Measurements from ENCODE around the gene WDR7. TPM values are rescaled to one million over a fixed set of nuclear protein-coding genes. Genes with fewer than 3 reads are reported as not detected.

The WDR7 gene
- polyA plus RNA-seq, 2 of the 4 experiments (the other 2 are of a cell fraction): 4.2 to 7.0 TPM

GRCh38 chr18:56678836-56679565 is 27.8 kb downstream of the WDR7 start:
- ChIA-PET CTCF (no interaction called here), POLR2A (no interaction called here)
- TF ChIP-seq FOXS1 (CRISPR knock-in tag; IDR thresholded peaks at IDR 0.05): no peak
- TF ChIP-seq PHF8 (IDR thresholded peaks at IDR 0.05; ENCODE audit: borderline replicate concordance, low read depth): no peak
- no peak for TF ChIP-seq HEYL (CRISPR knock-in tag; IDR thresholded peaks at IDR 0.05)
- no peak for TF ChIP-seq CBX8 (IDR thresholded peaks at IDR 0.05)
- no peak for TF ChIP-seq MAFK (IDR thresholded peaks at IDR 0.05; ENCODE audit: partially characterized antibody)
- TF ChIP-seq, protein P1, sequence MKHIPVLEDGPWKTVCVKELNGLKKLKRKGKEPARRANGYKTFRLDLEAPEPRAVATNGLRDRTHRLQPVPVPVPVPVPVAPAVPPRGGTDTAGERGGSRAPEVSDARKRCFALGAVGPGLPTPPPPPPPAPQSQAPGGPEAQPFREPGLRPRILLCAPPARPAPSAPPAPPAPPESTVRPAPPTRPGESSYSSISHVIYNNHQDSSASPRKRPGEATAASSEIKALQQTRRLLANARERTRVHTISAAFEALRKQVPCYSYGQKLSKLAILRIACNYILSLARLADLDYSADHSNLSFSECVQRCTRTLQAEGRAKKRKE (CRISPR knock-in tag; IDR thresholded peaks at IDR 0.05; ENCODE audit: low read depth): no peak
- no peak for TF ChIP-seq KDM5A (IDR thresholded peaks at IDR 0.05)
- no peak for TF ChIP-seq KDM1A (IDR thresholded peaks at IDR 0.05; ENCODE audit: low read depth)
- TF ChIP-seq ELK1 (IDR thresholded peaks at IDR 0.05; ENCODE audit: low read depth, low read length): no peak
- no peak for TF ChIP-seq JUNB (IDR thresholded peaks at IDR 0.05)
- TF ChIP-seq ZFP36 (IDR thresholded peaks at IDR 0.05; ENCODE audit: borderline replicate concordance, partially characterized antibody): no peak
- TF ChIP-seq CTCF (IDR thresholded peaks at IDR 0.05): no peak
- no peak for TF ChIP-seq CHD2 (IDR thresholded peaks at IDR 0.05; ENCODE audit: low read length, partially characterized antibody)
- Histone ChIP-seq H3K27ac (no peak overlapping the region), H3K4me3 (no peak overlapping the region), H3K9me3 (no peaks in the 10 kb centered on the region), H3K4me1 (no peaks in the 10 kb centered on the region), H3K4me2 (no peak overlapping the region)
- ATAC-seq: no peak
- no peak for DNase-seq (ENCODE audit: low read depth in 1 of 2, low spot score in 1 of 2)
- WGBS (ENCODE audit: missing lambda C conversion rate): 77% methylated on average over 3 of the region's 4 CpGs
- no peak for FAIRE-seq

DNA sequence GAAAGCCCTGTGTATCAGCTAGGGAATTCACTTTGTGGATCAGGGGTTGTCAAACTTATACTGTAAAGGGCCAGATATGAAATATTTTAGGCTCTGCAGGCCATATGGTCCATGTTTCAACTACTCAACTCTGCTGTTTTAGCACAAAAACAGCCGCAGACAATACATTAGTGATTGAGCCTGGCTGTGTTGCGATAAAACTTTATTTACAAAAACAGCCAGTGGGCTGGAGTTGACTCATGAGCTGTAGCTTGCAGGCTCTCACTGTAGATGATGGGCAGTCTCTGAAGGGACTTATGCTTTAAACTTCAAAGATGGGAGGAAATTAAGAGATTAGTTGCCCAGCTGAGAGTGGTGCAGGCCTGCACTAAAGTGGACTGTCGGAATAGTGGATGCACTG is 33.1 kb downstream of the WDR7 start:
- FAIRE-seq (no peak), ATAC-seq (no peak), DNase-seq (ENCODE audit: low read depth in 1 of 2, low spot score in 1 of 2) (no peak)
- ChIA-PET POLR2A (no interaction called here), CTCF (no interaction called here)
- Histone ChIP-seq H3K4me3 (no peak overlapping the region), H3K4me1 (no peaks in the 10 kb centered on the region), H3K4me2 (no peak overlapping the region), H3K9me3 (no peaks in the 10 kb centered on the region), H3K27ac (no peak overlapping the region)
- TF ChIP-seq RFX5 (IDR thresholded peaks at IDR 0.05): no peak
- TF ChIP-seq BHLHE40 (IDR thresholded peaks at IDR 0.05; ENCODE audit: low read depth, low read length): no peak
- no peak for TF ChIP-seq HOXB13 (CRISPR knock-in tag; IDR thresholded peaks at IDR 0.05; ENCODE audit: low read depth)
- TF ChIP-seq HEYL (CRISPR knock-in tag; IDR thresholded peaks at IDR 0.05): no peak
- TF ChIP-seq, protein P2, sequence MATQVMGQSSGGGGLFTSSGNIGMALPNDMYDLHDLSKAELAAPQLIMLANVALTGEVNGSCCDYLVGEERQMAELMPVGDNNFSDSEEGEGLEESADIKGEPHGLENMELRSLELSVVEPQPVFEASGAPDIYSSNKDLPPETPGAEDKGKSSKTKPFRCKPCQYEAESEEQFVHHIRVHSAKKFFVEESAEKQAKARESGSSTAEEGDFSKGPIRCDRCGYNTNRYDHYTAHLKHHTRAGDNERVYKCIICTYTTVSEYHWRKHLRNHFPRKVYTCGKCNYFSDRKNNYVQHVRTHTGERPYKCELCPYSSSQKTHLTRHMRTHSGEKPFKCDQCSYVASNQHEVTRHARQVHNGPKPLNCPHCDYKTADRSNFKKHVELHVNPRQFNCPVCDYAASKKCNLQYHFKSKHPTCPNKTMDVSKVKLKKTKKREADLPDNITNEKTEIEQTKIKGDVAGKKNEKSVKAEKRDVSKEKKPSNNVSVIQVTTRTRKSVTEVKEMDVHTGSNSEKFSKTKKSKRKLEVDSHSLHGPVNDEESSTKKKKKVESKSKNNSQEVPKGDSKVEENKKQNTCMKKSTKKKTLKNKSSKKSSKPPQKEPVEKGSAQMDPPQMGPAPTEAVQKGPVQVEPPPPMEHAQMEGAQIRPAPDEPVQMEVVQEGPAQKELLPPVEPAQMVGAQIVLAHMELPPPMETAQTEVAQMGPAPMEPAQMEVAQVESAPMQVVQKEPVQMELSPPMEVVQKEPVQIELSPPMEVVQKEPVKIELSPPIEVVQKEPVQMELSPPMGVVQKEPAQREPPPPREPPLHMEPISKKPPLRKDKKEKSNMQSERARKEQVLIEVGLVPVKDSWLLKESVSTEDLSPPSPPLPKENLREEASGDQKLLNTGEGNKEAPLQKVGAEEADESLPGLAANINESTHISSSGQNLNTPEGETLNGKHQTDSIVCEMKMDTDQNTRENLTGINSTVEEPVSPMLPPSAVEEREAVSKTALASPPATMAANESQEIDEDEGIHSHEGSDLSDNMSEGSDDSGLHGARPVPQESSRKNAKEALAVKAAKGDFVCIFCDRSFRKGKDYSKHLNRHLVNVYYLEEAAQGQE (IDR thresholded peaks at IDR 0.05): no peak
- no peak for TF ChIP-seq NFE2L2 (conservative IDR thresholded peaks at IDR 0.05; ENCODE audit: low read length)
- no peak for TF ChIP-seq CEBPB (IDR thresholded peaks at IDR 0.05)
- 91% methylated on average over 3 of the region's 3 CpGs for WGBS (ENCODE audit: missing lambda C conversion rate)

Measured in A549 (cell line).